ENCODE measurements around the gene MYL3.

GRCh38 chr3:46891132-46891531, 27.9 kb upstream of the MYL3 start:
- TF ChIP-seq EZH2 (IDR thresholded peaks at IDR 0.05; ENCODE audit: insufficient read depth, poor library complexity, severe bottlenecking) (no peak), EZH2phosphoT487 (IDR thresholded peaks at IDR 0.05; ENCODE audit: insufficient read depth, low read depth) (no peak)

Data from GM23248 (cell line).